SH-SY5Y (cell line): Measurements from ENCODE around the gene TMEM247.

Experiments used
- GATA2 ChIP-seq: IDR thresholded peaks from 2 replicates; pipeline ENCODE4 v1.6.1; 2011; ENCODE audit warnings: mild to moderate bottlenecking, low read depth, low read length
- GATA3 ChIP-seq: IDR thresholded peaks from 2 replicates; pipeline ENCODE4 v1.6.1; 2011; ENCODE audit warnings: low read depth, mild to moderate bottlenecking, low read length, moderate library complexity

- TF ChIP-seq GATA2 (no peak), GATA3 (no peak)
Measured at GRCh38 chr2:46471697-46472096, 7.7 kb upstream of the TMEM247 start.
